OCI-LY1 (cell line): Measurements from ENCODE around the gene DIRAS1.

Experiments
- H2AFZ ChIP-seq: fragments of 200-600 bp; sonication (generic), shearing (Covaris generic); 2 replicates; pipeline ENCODE4 v1.6.0; 2014; ENCODE audit warnings: antibody characterized with exemption, mild to moderate bottlenecking, low read length
- H3F3A ChIP-seq: fragments of 200-600 bp; sonication (generic), shearing (Covaris generic); 2 replicates; pipeline ENCODE4 v1.6.0; 2014; ENCODE audit warnings: mild to moderate bottlenecking, antibody characterized with exemption, low read length, moderate library complexity; ENCODE audit not compliant: insufficient read depth
- H3K27ac ChIP-seq: fragments of 200-600 bp; sonication (generic); 2 replicates; pipeline ENCODE4 v1.5.1; 2014; ENCODE audit warnings: low read length, mixed run types, mild to moderate bottlenecking, low read depth; ENCODE audit not compliant: poor library complexity, severe bottlenecking
- H3K27me3 ChIP-seq: fragments of 200-600 bp; sonication (generic); 2 replicates; pipeline ENCODE4 v1.6.0; 2014; ENCODE audit warnings: antibody characterized with exemption, mild to moderate bottlenecking, low read length, moderate library complexity; ENCODE audit not compliant: insufficient read depth
- H3K36me3 ChIP-seq: fragments of 200-600 bp; sonication (generic); 2 replicates; pipeline ENCODE4 v1.6.1; 2014; ENCODE audit warnings: mild to moderate bottlenecking, antibody characterized with exemption, low read length, moderate library complexity, mixed read lengths; ENCODE audit not compliant: insufficient read depth
- H3K4me1 ChIP-seq: fragments of 200-600 bp; sonication (generic); 2 replicates; pipeline ENCODE4 v1.5.1; 2014; ENCODE audit warnings: mild to moderate bottlenecking, low read length, moderate library complexity; ENCODE audit not compliant: insufficient read depth, severe bottlenecking
- H3K4me2 ChIP-seq: fragments of 200-600 bp; sonication (generic), shearing (Covaris generic); 2 replicates; pipeline ENCODE4 v1.6.1; 2014; ENCODE audit warnings: low read length
- H3K4me3 ChIP-seq: fragments of 200-600 bp; sonication (generic); 2 replicates; pipeline ENCODE4 v1.5.1; 2014; ENCODE audit warnings: low read length, low read depth, mild to moderate bottlenecking, mixed read lengths; ENCODE audit not compliant: poor library complexity, severe bottlenecking
- H3K79me2 ChIP-seq: fragments of 200-600 bp; shearing (Covaris generic); 2 replicates; pipeline ENCODE4 v1.6.1; 2016; ENCODE audit warnings: mixed run types, low read length, mixed read lengths; ENCODE audit not compliant: insufficient read depth
- H3K9ac ChIP-seq: fragments of 200-600 bp; sonication (generic), shearing (Covaris generic); 2 replicates; pipeline ENCODE4 v1.6.1; 2014; ENCODE audit warnings: mild to moderate bottlenecking, low read length, mixed read lengths
- H3K9me2 ChIP-seq: fragments of 200-600 bp; sonication (generic), shearing (Covaris generic); 2 replicates; pipeline ENCODE4 v1.6.1; 2014; ENCODE audit warnings: low read depth, mild to moderate bottlenecking, low read length, mixed read lengths
- H3K9me3 ChIP-seq: fragments of 200-600 bp; shearing (Covaris generic); 2 replicates; pipeline ENCODE4 v1.6.1; 2014; ENCODE audit warnings: low read length, mixed read lengths
- H4K20me1 ChIP-seq: fragments of 200-600 bp; sonication (generic), shearing (Covaris generic); 2 replicates; pipeline ENCODE4 v1.6.0; 2016; ENCODE audit warnings: mild to moderate bottlenecking, low read length; ENCODE audit not compliant: insufficient read depth
- EZH2 ChIP-seq: fragments of 200-600 bp; sonication (generic), shearing (Covaris generic); IDR thresholded peaks from 2 replicates; pipeline ENCODE4 v1.8.0; 2017; ENCODE audit warnings: borderline replicate concordance, mixed run types, mild to moderate bottlenecking, antibody characterized with exemption, low read length, moderate library complexity, mixed read lengths
- TF ChIP-seq, protein P1 (sequence below): fragments of 200-600 bp; sonication (generic), shearing (Covaris generic); IDR thresholded peaks from 2 replicates; pipeline ENCODE4 v1.5.1; 2017; ENCODE audit warnings: mild to moderate bottlenecking, antibody characterized with exemption, low read length, moderate library complexity, mixed read lengths

The DIRAS1 gene

DNA sequence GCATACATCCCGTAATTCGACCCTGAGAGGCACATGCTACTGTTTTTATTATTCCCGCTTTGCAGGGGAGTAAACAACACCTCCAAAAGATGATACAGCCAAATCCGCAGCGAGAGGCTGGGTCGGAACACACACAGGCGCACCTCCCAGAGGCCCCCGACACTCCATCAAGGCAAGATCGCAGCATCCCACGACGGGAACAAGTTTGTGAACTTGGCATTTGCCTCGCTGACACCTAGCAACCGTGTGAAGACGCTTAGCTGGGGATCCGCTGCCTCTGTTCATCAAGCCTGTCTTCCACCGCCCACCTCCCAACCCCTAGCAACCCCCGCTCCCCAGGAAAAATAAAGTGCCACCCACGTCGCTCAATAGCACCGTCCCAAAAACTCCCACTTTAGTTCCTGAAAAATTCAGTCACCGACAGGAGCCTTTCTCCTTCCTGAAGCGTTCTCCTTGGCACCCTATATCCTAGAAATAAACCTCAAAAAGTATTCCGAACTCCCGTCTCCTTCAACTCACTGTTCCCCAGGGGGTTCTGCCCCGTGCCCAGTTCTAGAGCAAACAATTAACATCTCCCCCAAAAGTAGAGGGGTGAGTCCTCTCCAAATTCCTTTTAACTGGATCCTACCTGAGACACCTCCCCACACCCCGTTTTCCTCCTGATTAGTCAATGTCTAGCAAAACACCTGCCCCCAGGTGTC lies 20.4 kb downstream of the DIRAS1 start:
- no peak overlapping the region for H3K9ac ChIP-seq
- no peak overlapping the region for H3K4me3 ChIP-seq

DNA sequence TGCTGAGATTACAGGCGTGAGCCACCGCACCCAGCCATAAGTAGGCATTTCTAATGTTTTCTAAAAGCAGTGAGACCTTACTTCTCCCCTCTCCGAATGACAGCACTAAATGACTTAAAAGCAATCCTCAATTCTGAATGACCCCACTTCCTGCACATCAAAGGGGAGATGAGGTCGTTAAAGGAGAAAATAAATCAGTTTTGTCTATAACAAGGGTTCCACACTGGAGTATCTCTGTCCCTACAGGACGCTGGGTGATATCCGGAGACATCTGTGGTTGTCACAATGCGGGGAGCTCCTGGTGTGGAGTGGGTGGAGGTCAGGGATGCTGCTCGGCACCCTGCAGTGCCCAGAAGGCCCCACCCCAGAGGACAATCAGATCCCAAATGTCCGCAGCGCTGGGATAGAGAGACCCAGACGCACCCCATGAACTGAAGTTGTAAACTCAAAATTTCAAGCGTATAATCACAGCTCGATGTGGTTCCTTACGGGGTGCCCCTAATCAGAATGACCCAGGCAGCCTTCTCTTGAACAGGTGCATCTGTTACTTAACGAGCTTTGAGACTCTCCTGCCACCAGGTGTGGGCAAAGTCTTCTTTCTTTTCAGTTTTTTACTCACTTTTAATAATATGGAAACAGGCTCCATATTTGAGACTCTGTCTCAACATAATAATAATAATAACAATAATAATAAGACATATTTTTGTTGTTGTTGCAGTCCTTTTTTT lies 21.6 kb downstream of the DIRAS1 start:
- Histone ChIP-seq H3K4me2 (no peak overlapping the region), H2AFZ (no peak overlapping the region), H3K9ac (no peak overlapping the region), H3K36me3 (no peaks in the 10 kb centered on the region), H3K27me3 (no peaks in the 10 kb centered on the region), H3K4me1 (peaks cover 17% of the 10 kb centered on the region), H3K9me2 (no peaks in the 10 kb centered on the region), H4K20me1 (no peaks in the 10 kb centered on the region), H3K27ac (no peak overlapping the region), H3F3A (0 out of 2 replicates have a peak, but pooled peaks cover 3% of the 10 kb centered on the region), H3K9me3 (no peaks in the 10 kb centered on the region), H3K79me2 (no peaks in the 10 kb centered on the region), H3K4me3 (no peak overlapping the region)
- TF ChIP-seq, protein P1, sequence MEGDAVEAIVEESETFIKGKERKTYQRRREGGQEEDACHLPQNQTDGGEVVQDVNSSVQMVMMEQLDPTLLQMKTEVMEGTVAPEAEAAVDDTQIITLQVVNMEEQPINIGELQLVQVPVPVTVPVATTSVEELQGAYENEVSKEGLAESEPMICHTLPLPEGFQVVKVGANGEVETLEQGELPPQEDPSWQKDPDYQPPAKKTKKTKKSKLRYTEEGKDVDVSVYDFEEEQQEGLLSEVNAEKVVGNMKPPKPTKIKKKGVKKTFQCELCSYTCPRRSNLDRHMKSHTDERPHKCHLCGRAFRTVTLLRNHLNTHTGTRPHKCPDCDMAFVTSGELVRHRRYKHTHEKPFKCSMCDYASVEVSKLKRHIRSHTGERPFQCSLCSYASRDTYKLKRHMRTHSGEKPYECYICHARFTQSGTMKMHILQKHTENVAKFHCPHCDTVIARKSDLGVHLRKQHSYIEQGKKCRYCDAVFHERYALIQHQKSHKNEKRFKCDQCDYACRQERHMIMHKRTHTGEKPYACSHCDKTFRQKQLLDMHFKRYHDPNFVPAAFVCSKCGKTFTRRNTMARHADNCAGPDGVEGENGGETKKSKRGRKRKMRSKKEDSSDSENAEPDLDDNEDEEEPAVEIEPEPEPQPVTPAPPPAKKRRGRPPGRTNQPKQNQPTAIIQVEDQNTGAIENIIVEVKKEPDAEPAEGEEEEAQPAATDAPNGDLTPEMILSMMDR = no peak
- no peak for TF ChIP-seq EZH2

More for the DNA sequence above, 20.4 kb downstream of the DIRAS1 start:
- no peaks in the 10 kb centered on the region for H4K20me1 ChIP-seq
- no peak overlapping the region for H2AFZ ChIP-seq
- H3K4me2 ChIP-seq = no peak overlapping the region
- no peaks in the 10 kb centered on the region for H3K9me3 ChIP-seq
- no peaks in the 10 kb centered on the region for H3K79me2 ChIP-seq
- H3K9me2 ChIP-seq = no peaks in the 10 kb centered on the region
- no peak overlapping the region for H3K27ac ChIP-seq
- H3K27me3 ChIP-seq = no peaks in the 10 kb centered on the region
- no peak for TF ChIP-seq EZH2
- TF ChIP-seq, protein P1 = no peak
- H3F3A ChIP-seq = 0 out of 2 replicates have a peak, but pooled peaks cover 3% of the 10 kb centered on the region
- peaks cover 17% of the 10 kb centered on the region for H3K4me1 ChIP-seq
- no peaks in the 10 kb centered on the region for H3K36me3 ChIP-seq

DNA sequence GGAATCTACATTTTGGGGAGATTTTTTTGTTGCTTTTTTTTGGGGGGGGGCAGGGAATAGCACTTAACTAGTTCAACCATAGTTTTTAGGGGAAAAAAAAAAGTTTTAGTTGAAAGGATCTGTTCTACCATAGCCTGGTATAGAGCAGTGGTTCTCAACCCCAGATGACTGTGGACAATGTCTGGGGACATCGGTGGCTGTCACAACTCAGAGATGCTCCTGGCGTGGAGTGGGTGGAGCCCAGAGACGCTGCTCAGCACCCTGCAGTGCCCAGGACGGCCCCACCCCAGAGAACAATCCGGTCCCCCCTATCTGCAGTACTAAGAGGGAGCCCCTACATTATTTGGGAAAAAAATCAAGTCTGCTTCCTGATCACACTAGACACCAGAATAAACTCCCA lies 27.0 kb downstream of the DIRAS1 start:
- peaks cover 11% of the 10 kb centered on the region for H3K4me1 ChIP-seq
- H3F3A ChIP-seq = 0 out of 2 replicates have a peak, but pooled peaks cover 3% of the 10 kb centered on the region
- no peak overlapping the region for H2AFZ ChIP-seq
- no peak overlapping the region for H3K4me2 ChIP-seq
- no peak overlapping the region for H3K27ac ChIP-seq
- H3K79me2 ChIP-seq = no peaks in the 10 kb centered on the region
- no peaks in the 10 kb centered on the region for H3K36me3 ChIP-seq
- H4K20me1 ChIP-seq = no peaks in the 10 kb centered on the region
- H3K9ac ChIP-seq = no peak overlapping the region
- no peaks in the 10 kb centered on the region for H3K9me2 ChIP-seq
- no peaks in the 10 kb centered on the region for H3K9me3 ChIP-seq
- H3K4me3 ChIP-seq = no peak overlapping the region
- TF ChIP-seq, protein P1 = no peak
- no peak for TF ChIP-seq EZH2
- no peaks in the 10 kb centered on the region for H3K27me3 ChIP-seq
